ENCODE results near the gene KCNE1. TPM values are rescaled to one million over a fixed set of nuclear protein-coding genes. Genes with fewer than 3 reads are reported as not detected.
"Not testable (repeated sequence)": the region's sequence is repeated elsewhere in the genome, so short reads cannot be mapped to it uniquely, and the experiment has no call there.

KCNE1 gene
- total RNA-seq, 1 experiment from 2014 or later = 0.91 TPM

DNA sequence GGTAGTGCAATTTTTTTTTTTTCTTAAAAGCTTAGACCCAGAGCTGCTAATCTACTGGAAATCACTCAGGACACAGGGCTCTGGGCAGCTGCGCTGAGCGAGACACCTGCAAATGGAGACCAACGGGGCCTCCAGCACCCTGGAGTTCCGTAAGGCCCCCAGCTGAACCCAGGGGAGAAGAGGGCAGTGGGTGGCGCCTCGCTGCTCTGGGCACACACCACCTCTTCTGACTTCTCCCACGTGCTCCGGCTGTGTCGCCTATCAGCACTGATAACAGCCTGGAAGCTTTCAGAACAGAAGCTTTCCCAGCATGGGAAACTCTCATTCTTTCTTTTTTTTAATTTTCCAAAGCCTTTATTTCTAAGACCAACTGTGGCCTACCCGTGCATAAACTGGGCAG is 56.4 kb downstream of the KCNE1 start:
- H3K27ac Mint-ChIP-seq (ENCODE audit: unreplicated experiment); H3K27me3 ChIP-seq (replicated peaks; ENCODE audit: control insufficient read depth, insufficient read depth, low read length); H3K36me3 Mint-ChIP-seq (ENCODE audit: insufficient read depth, unreplicated experiment); H3K9me3 ChIP-seq; intact Hi-C loops (cut with micrococcal nuclease; ENCODE audit: unreplicated experiment); H3K4me1 Mint-ChIP-seq (ENCODE audit: low read depth, unreplicated experiment); H3K36me3 ChIP-seq (ENCODE audit: control insufficient read depth, insufficient read depth, low read length); DNase-seq; CTCF ChIA-PET; H3K4me1 ChIP-seq; H3K4me3 Mint-ChIP-seq (ENCODE audit: unreplicated experiment); POLR2A ChIA-PET; BruUV-seq (replicated peaks); H3K27me3 Mint-ChIP-seq (ENCODE audit: insufficient read depth, unreplicated experiment); H3K4me3 ChIP-seq (ENCODE audit: low read depth, low read length); H3K9me3 Mint-ChIP-seq (ENCODE audit: unreplicated experiment): not testable (repeated sequence)

- POLR2A ChIA-PET; BruUV-seq (replicated peaks); H3K27ac Mint-ChIP-seq (ENCODE audit: unreplicated experiment); H3K4me1 Mint-ChIP-seq (ENCODE audit: low read depth, unreplicated experiment); H3K9me3 ChIP-seq; H3K4me1 ChIP-seq; CTCF ChIA-PET; intact Hi-C loops (cut with micrococcal nuclease; ENCODE audit: unreplicated experiment); H3K4me3 ChIP-seq (ENCODE audit: low read depth, low read length); H3K9me3 Mint-ChIP-seq (ENCODE audit: unreplicated experiment); H3K27me3 ChIP-seq (replicated peaks; ENCODE audit: control insufficient read depth, insufficient read depth, low read length); H3K4me3 Mint-ChIP-seq (ENCODE audit: unreplicated experiment); DNase-seq; H3K36me3 Mint-ChIP-seq (ENCODE audit: insufficient read depth, unreplicated experiment); H3K36me3 ChIP-seq (ENCODE audit: control insufficient read depth, insufficient read depth, low read length); H3K27me3 Mint-ChIP-seq (ENCODE audit: insufficient read depth, unreplicated experiment): not testable (repeated sequence)
Measured at GRCh38 chr21:34447018-34447417, 65.0 kb downstream of the KCNE1 start.

- H3K4me3 Mint-ChIP-seq (ENCODE audit: unreplicated experiment); H3K9me3 Mint-ChIP-seq (ENCODE audit: unreplicated experiment); BruUV-seq (replicated peaks); H3K36me3 ChIP-seq (ENCODE audit: control insufficient read depth, insufficient read depth, low read length); DNase-seq; H3K4me1 Mint-ChIP-seq (ENCODE audit: low read depth, unreplicated experiment); H3K27me3 Mint-ChIP-seq (ENCODE audit: insufficient read depth, unreplicated experiment); H3K9me3 ChIP-seq; CTCF ChIA-PET; H3K4me1 ChIP-seq; H3K27ac Mint-ChIP-seq (ENCODE audit: unreplicated experiment); H3K4me3 ChIP-seq (ENCODE audit: low read depth, low read length); intact Hi-C loops (cut with micrococcal nuclease; ENCODE audit: unreplicated experiment); POLR2A ChIA-PET; H3K36me3 Mint-ChIP-seq (ENCODE audit: insufficient read depth, unreplicated experiment); H3K27me3 ChIP-seq (replicated peaks; ENCODE audit: control insufficient read depth, insufficient read depth, low read length): not testable (repeated sequence)
Measured at GRCh38 chr21:34443486-34443885, 68.5 kb downstream of the KCNE1 start.

GRCh38 chr21:34429710-34430109 is 82.3 kb downstream of the KCNE1 start:
- POLR2A ChIA-PET = not testable (repeated sequence)

GRCh38 chr21:34428441-34428840 is 83.6 kb downstream of the KCNE1 start:
- DNase-seq; H3K9me3 Mint-ChIP-seq (ENCODE audit: unreplicated experiment); H3K4me3 Mint-ChIP-seq (ENCODE audit: unreplicated experiment); H3K36me3 Mint-ChIP-seq (ENCODE audit: insufficient read depth, unreplicated experiment); H3K36me3 ChIP-seq (ENCODE audit: control insufficient read depth, insufficient read depth, low read length); intact Hi-C loops (cut with micrococcal nuclease; ENCODE audit: unreplicated experiment); H3K27me3 Mint-ChIP-seq (ENCODE audit: insufficient read depth, unreplicated experiment); POLR2A ChIA-PET; CTCF ChIA-PET; BruUV-seq (replicated peaks); H3K9me3 ChIP-seq; H3K27me3 ChIP-seq (replicated peaks; ENCODE audit: control insufficient read depth, insufficient read depth, low read length); H3K27ac Mint-ChIP-seq (ENCODE audit: unreplicated experiment); H3K4me1 ChIP-seq; H3K4me1 Mint-ChIP-seq (ENCODE audit: low read depth, unreplicated experiment); H3K4me3 ChIP-seq (ENCODE audit: low read depth, low read length): not testable (repeated sequence)

More at GRCh38 chr21:34429710-34430109, 82.3 kb downstream of the KCNE1 start:
- DNase-seq; H3K27me3 Mint-ChIP-seq (ENCODE audit: insufficient read depth, unreplicated experiment); H3K4me1 ChIP-seq; H3K4me3 ChIP-seq (ENCODE audit: low read depth, low read length); H3K4me1 Mint-ChIP-seq (ENCODE audit: low read depth, unreplicated experiment); CTCF ChIA-PET; H3K9me3 Mint-ChIP-seq (ENCODE audit: unreplicated experiment); H3K4me3 Mint-ChIP-seq (ENCODE audit: unreplicated experiment); H3K36me3 ChIP-seq (ENCODE audit: control insufficient read depth, insufficient read depth, low read length); H3K36me3 Mint-ChIP-seq (ENCODE audit: insufficient read depth, unreplicated experiment); BruUV-seq (replicated peaks); intact Hi-C loops (cut with micrococcal nuclease; ENCODE audit: unreplicated experiment); H3K27me3 ChIP-seq (replicated peaks; ENCODE audit: control insufficient read depth, insufficient read depth, low read length); H3K27ac Mint-ChIP-seq (ENCODE audit: unreplicated experiment); H3K9me3 ChIP-seq: not testable (repeated sequence)

GRCh38 chr21:34427339-34427738 is 84.7 kb downstream of the KCNE1 start:
- H3K9me3 ChIP-seq; H3K27ac Mint-ChIP-seq (ENCODE audit: unreplicated experiment); H3K27me3 Mint-ChIP-seq (ENCODE audit: insufficient read depth, unreplicated experiment); H3K4me1 ChIP-seq; H3K36me3 ChIP-seq (ENCODE audit: control insufficient read depth, insufficient read depth, low read length); H3K27me3 ChIP-seq (replicated peaks; ENCODE audit: control insufficient read depth, insufficient read depth, low read length); DNase-seq; BruUV-seq (replicated peaks); intact Hi-C loops (cut with micrococcal nuclease; ENCODE audit: unreplicated experiment); H3K4me1 Mint-ChIP-seq (ENCODE audit: low read depth, unreplicated experiment); POLR2A ChIA-PET; H3K9me3 Mint-ChIP-seq (ENCODE audit: unreplicated experiment); CTCF ChIA-PET; H3K36me3 Mint-ChIP-seq (ENCODE audit: insufficient read depth, unreplicated experiment); H3K4me3 Mint-ChIP-seq (ENCODE audit: unreplicated experiment); H3K4me3 ChIP-seq (ENCODE audit: low read depth, low read length): not testable (repeated sequence)

DNA sequence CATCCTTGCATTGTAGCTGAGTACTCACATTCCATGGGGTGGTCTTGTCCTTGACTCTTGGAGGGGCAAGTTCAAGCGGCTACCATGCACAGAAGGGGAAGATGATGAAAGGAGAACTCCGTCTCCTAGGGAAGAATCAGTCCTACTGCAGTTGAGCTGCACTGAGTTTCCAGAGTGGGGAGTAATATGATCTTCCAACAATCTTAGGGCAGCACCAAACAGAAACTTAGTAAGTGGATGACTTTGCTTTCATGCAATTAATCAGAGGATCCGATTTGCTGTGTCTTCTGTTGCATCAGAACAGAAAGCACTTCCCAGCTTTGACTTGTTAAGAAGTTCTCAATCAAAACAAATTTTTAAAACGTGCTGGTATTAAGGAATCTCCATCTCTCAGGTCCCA is 88.2 kb downstream of the KCNE1 start, which contains the start of gene SMIM34:
SMIM34 (minus strand) TSS at position 147 of the 400 bp plus-strand sequence; CDS start at position 35, 112 bp downstream.
- CTCF ChIA-PET; BruUV-seq (replicated peaks); DNase-seq; H3K27me3 Mint-ChIP-seq (ENCODE audit: insufficient read depth, unreplicated experiment); POLR2A ChIA-PET; H3K36me3 Mint-ChIP-seq (ENCODE audit: insufficient read depth, unreplicated experiment); H3K27me3 ChIP-seq (replicated peaks; ENCODE audit: control insufficient read depth, insufficient read depth, low read length); H3K9me3 Mint-ChIP-seq (ENCODE audit: unreplicated experiment); H3K4me3 Mint-ChIP-seq (ENCODE audit: unreplicated experiment); H3K4me3 ChIP-seq (ENCODE audit: low read depth, low read length); H3K4me1 Mint-ChIP-seq (ENCODE audit: low read depth, unreplicated experiment); intact Hi-C loops (cut with micrococcal nuclease; ENCODE audit: unreplicated experiment); H3K9me3 ChIP-seq; H3K36me3 ChIP-seq (ENCODE audit: control insufficient read depth, insufficient read depth, low read length); H3K4me1 ChIP-seq; H3K27ac Mint-ChIP-seq (ENCODE audit: unreplicated experiment): not testable (repeated sequence)

Measured in Caco-2 (cell line).